B cell (primary cell): ENCODE results near the gene KIDINS220.

Experiments used
- CTCF ChIP-seq: fragments of 200-600 bp; IDR thresholded peaks from one replicate; pipeline ENCODE4 v1.8.0; 2022; ENCODE audit warnings: antibody characterized with exemption, mild to moderate bottlenecking
- EZH2 ChIP-seq: IDR thresholded peaks from 2 replicates; pipeline ENCODE4 v1.6.1; 2012; ENCODE audit warnings: borderline replicate concordance, low read depth, mild to moderate bottlenecking, moderate library complexity, low read length; ENCODE audit not compliant: insufficient read depth, poor library complexity, severe bottlenecking

DNA sequence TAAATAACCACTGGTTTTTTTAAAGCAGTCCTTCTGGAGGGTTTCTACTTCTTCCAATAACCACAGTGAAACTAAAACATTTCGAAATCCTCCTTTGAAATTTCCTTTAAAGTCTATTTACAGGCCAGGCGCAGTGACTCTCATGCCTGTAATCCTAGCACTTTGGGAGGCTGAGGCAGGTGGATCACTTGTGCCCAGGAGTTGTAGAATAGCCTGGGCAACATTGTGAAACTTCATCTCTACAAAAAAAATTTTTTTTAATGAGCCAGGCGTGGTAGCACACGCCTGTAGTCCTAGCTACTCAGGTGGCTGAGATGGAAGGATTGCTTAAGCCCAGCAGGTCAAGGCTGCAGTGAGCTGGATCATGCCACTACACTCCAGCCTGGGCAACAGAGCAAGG, 15.2 kb downstream of the KIDINS220 start:
- TF ChIP-seq CTCF, result no peak
- no peak for TF ChIP-seq EZH2
